DOHH2 (cell line): Measurements from ENCODE around the gene TSHZ1.

Experiments
- H3F3A ChIP-seq: fragments of 200-600 bp; sonication (generic), shearing (Covaris generic); 2 replicates; pipeline ENCODE4 v1.6.0; 2016; ENCODE audit warnings: antibody characterized with exemption, mild to moderate bottlenecking; ENCODE audit not compliant: control insufficient read depth, insufficient read depth
- H3K27ac ChIP-seq: fragments of 200-600 bp; sonication (generic); 2 replicates; pipeline ENCODE4 v1.5.1; 2014; ENCODE audit warnings: low read depth, mild to moderate bottlenecking, low read length, moderate library complexity
- H3K27me3 ChIP-seq: fragments of 200-600 bp; sonication (generic); 2 replicates; pipeline ENCODE4 v1.6.1; 2014; ENCODE audit warnings: mild to moderate bottlenecking, low read length, mixed read lengths; ENCODE audit not compliant: control insufficient read depth
- H3K36me3 ChIP-seq: fragments of 200-600 bp; sonication (generic); 2 replicates; pipeline ENCODE4 v1.6.1; 2014; ENCODE audit warnings: mild to moderate bottlenecking, low read length, moderate library complexity, mixed read lengths; ENCODE audit not compliant: control insufficient read depth
- H3K4me1 ChIP-seq: fragments of 200-600 bp; sonication (generic); 2 replicates; pipeline ENCODE4 v1.6.1; 2014; ENCODE audit warnings: mild to moderate bottlenecking, low read length, mixed read lengths; ENCODE audit not compliant: control insufficient read depth
- H3K4me2 ChIP-seq: fragments of 200-600 bp; sonication (generic); 2 replicates; pipeline ENCODE4 v1.6.0; 2014; ENCODE audit warnings: mild to moderate bottlenecking, low read length, moderate library complexity
- H3K4me3 ChIP-seq: fragments of 200-600 bp; sonication (generic); 2 replicates; pipeline ENCODE4 v1.5.1; 2014; ENCODE audit warnings: mild to moderate bottlenecking, low read length, mixed read lengths
- H3K79me2 ChIP-seq: fragments of 200-600 bp; sonication (generic); 2 replicates; pipeline ENCODE4 v1.6.1; 2014; ENCODE audit warnings: mild to moderate bottlenecking, low read length, mixed read lengths; ENCODE audit not compliant: control insufficient read depth
- H3K9me2 ChIP-seq: fragments of 200-600 bp; sonication (generic); replicated peaks from 2 replicates; pipeline ENCODE4 v1.6.1; 2014; ENCODE audit warnings: mild to moderate bottlenecking, low read length, mixed read lengths; ENCODE audit not compliant: control insufficient read depth
- H3K9me3 ChIP-seq: fragments of 200-600 bp; sonication (generic); 2 replicates; pipeline ENCODE4 v1.6.1; 2014; ENCODE audit warnings: antibody characterized with exemption, low read length, mixed read lengths; ENCODE audit not compliant: control insufficient read depth, insufficient read depth
- H4K20me1 ChIP-seq: fragments of 200-600 bp; sonication (generic); 2 replicates; pipeline ENCODE4 v1.6.0; 2014; ENCODE audit warnings: low read depth, mild to moderate bottlenecking, antibody characterized with exemption, low read length, moderate library complexity; ENCODE audit not compliant: control insufficient read depth, insufficient read depth
- CTCF ChIP-seq: fragments of 200-600 bp; sonication (generic); IDR thresholded peaks from one replicate; pipeline ENCODE4 v1.5.1; 2014; ENCODE audit warnings: antibody characterized with exemption, mild to moderate bottlenecking, low read depth, low read length; ENCODE audit not compliant: poor library complexity, severe bottlenecking
- EZH2phosphoT487 ChIP-seq: fragments of 200-600 bp; sonication (generic); IDR thresholded peaks from 2 replicates; pipeline ENCODE4 v1.6.1; 2017; ENCODE audit warnings: borderline replicate concordance, mild to moderate bottlenecking, antibody characterized with exemption, low read length, moderate library complexity, mixed read lengths

TSHZ1 gene

GRCh38 chr18:75277610-75277928 lies 67.0 kb downstream of the TSHZ1 start:
- Histone ChIP-seq H3K27me3 (no peaks in the 10 kb centered on the region), H3K4me2 (no peak overlapping the region), H3K4me3 (no peak overlapping the region), H3K9me3 (no peaks in the 10 kb centered on the region), H3K4me1 (no peaks in the 10 kb centered on the region), H3K36me3 (no peaks in the 10 kb centered on the region), H3K27ac (no peak overlapping the region), H3K9me2 (no peaks in the 10 kb centered on the region), H4K20me1 (no peaks in the 10 kb centered on the region), H3K79me2 (peaks cover 4% of the 10 kb centered on the region; the same call in 1 of the 2 replicates), H3F3A (no peaks in the 10 kb centered on the region)
- TF ChIP-seq CTCF (no peak), EZH2phosphoT487 (no peak)

DNA sequence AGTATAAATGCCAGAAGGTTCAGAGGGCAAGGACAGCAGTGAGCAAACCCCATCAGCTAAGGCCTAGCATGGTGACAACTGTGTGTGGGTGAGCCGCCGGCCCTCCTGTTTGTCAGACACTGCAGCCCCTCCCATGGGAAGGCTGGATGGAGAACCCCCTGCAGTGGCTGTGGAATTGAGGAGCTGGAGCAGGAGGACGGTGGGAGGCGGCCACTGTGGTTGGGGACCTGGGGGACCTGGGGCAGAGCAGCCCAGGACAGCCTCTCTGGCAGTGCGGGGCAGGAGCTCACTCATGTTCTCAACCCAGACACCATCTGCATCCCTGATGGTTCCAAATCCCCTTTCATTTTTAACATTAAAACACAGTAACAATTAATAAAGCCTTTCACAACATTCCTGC lies 68.8 kb downstream of the TSHZ1 start:
- H3K4me1 ChIP-seq = no peaks in the 10 kb centered on the region
- no peaks in the 10 kb centered on the region for H3K9me3 ChIP-seq
- TF ChIP-seq EZH2phosphoT487 = no peak
- TF ChIP-seq CTCF = no peak
- no peaks in the 10 kb centered on the region for H3K36me3 ChIP-seq
- H3K27me3 ChIP-seq = no peaks in the 10 kb centered on the region
- peaks cover 4% of the 10 kb centered on the region; the same call in 1 of the 2 replicates for H3K79me2 ChIP-seq
- no peaks in the 10 kb centered on the region for H4K20me1 ChIP-seq
- no peaks in the 10 kb centered on the region for H3F3A ChIP-seq
- no peaks in the 10 kb centered on the region for H3K9me2 ChIP-seq
- no peak overlapping the region for H3K4me3 ChIP-seq
- no peak overlapping the region for H3K4me2 ChIP-seq
- H3K27ac ChIP-seq = no peak overlapping the region

GRCh38 chr18:75280427-75281280 lies 70.1 kb downstream of the TSHZ1 start:
- H4K20me1 ChIP-seq = no peaks in the 10 kb centered on the region
- TF ChIP-seq CTCF (no peak), EZH2phosphoT487 (no peak)
- no peaks in the 10 kb centered on the region for H3K9me3 ChIP-seq
- no peaks in the 10 kb centered on the region for H3F3A ChIP-seq
- H3K4me2 ChIP-seq = no peak overlapping the region
- no peaks in the 10 kb centered on the region for H3K4me1 ChIP-seq
- no peaks in the 10 kb centered on the region for H3K36me3 ChIP-seq
- H3K9me2 ChIP-seq = no peaks in the 10 kb centered on the region
- H3K27ac ChIP-seq = no peak overlapping the region
- no peaks in the 10 kb centered on the region for H3K79me2 ChIP-seq
- H3K27me3 ChIP-seq = no peaks in the 10 kb centered on the region
- no peak overlapping the region for H3K4me3 ChIP-seq
